HG02763 (cell line): ENCODE data around the gene ADO.

ENCODE experiments used
- ATAC-seq: cut with Tn5 transposase; IDR thresholded peaks from one replicate; pipeline ENCODE4 v1.9.1; 2021; ENCODE audit warnings: mild to moderate bottlenecking, moderate library complexity; ENCODE audit not compliant: unreplicated experiment

The ADO gene

GRCh38 chr10:62790571-62790970 is 13.9 kb upstream of the ADO start:
- no peak for ATAC-seq

DNA sequence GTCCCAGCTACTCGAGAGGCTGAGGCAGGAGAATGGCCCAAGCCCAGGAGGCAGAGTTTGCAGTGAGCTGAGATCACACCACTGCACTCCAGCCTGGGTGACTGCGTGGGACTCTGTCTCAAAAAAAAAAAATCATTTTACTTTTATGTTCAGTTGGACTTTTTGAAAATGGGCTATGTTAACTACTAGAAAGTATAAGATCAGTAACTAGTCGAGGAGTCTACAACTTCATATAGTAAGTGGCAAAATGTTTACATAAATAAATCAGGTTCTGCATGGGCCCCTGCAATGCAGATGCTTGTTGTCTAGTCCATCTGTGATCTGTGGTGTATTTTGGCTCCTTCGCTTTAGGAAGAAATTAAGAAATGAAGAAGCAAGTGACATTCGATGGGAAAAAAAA is 12.3 kb upstream of the ADO start:
- ATAC-seq = no peak

DNA sequence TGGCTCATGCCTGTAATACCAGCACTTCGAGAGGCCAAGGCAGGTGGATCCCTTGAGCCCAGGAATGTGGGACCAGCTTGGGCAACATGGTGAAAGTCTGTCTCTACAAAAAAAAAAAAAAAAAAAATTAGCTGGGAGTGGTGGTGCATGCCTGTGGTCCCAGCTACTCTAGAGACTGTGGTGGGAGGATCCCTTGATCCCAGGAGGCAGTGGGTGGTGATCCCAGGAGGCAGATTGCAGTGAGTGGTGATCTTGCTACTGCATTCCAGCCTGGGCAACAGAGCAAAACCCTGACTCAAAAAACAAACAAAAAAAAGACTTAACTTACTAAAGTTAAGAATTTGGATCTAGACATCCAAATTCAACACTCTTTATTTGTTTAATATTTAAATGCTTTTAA is 10.2 kb upstream of the ADO start:
- no peak for ATAC-seq

DNA sequence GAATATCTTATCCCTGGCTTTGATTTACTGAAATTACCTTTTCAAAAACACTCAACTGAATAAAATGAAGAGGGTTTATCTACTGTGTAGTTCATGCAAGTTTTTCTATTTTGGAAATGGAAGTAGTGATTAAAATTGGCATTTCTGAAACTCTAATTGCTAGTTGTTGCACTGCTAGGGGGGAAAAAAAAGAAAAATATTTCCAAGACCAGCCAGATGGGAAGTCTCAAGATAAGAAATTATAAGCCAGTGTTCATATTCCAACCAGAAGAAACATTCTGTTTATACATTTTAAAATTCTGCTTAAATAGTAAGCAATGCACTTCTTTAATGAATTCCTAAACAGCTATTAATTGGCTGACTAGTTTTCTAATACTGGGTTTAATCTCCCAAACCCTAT is 9.4 kb upstream of the ADO start:
- no peak for ATAC-seq

DNA sequence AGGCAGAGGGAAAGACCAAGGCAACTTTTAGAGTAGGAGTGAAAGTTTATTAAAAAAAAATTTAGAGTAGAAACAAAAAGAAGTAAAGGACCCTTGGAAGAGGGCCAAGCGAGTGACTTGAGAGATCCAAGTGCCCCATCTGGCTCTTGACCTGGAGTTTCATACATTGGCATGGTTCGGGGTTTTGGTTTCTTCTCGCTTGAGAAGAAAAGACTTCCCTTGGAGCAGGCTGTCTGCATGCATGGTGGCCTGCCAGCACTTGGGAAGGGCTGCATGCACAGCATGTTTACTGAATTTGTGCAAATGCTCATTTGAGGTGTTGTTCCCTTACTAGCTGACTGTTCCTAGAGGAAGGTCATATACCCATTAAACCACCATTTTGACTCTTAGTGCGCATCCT is 8.8 kb upstream of the ADO start:
- ATAC-seq = no peak

GRCh38 chr10:62796896-62797295 is 7.6 kb upstream of the ADO start:
- no peak for ATAC-seq

GRCh38 chr10:62801871-62802270 is 2.6 kb upstream of the ADO start:
- ATAC-seq = no peak

DNA sequence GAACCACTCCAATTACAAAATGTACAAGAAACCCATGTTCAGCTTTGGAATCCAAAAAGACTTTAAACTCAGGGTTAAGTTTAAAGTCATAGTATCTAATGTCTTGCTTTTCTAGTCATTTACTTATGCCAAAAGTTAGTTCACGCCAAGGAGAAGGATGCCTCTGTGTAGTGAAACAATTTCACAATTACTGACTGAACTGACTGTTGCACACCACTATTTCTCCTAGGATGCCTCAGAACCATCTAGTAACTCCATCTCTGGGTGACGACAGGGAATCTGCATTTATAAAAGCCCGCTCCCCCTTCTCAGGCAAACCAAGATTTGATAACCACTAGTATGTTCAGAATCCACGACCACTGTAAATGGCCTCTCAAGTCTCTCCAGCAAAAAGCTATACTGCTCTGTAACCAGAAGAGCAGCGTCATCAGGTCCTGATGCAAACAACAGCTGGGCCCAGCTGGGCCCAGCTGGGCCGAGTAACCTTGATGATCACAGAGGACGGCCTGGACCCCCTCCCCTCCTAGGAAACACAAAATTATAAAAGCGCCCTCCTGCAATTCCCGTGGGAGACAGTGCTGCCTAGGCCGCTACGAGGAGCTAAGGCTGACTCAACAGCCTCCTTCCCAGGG is 680 bp upstream of the ADO start:
- ATAC-seq = peak; percentile 1

DNA sequence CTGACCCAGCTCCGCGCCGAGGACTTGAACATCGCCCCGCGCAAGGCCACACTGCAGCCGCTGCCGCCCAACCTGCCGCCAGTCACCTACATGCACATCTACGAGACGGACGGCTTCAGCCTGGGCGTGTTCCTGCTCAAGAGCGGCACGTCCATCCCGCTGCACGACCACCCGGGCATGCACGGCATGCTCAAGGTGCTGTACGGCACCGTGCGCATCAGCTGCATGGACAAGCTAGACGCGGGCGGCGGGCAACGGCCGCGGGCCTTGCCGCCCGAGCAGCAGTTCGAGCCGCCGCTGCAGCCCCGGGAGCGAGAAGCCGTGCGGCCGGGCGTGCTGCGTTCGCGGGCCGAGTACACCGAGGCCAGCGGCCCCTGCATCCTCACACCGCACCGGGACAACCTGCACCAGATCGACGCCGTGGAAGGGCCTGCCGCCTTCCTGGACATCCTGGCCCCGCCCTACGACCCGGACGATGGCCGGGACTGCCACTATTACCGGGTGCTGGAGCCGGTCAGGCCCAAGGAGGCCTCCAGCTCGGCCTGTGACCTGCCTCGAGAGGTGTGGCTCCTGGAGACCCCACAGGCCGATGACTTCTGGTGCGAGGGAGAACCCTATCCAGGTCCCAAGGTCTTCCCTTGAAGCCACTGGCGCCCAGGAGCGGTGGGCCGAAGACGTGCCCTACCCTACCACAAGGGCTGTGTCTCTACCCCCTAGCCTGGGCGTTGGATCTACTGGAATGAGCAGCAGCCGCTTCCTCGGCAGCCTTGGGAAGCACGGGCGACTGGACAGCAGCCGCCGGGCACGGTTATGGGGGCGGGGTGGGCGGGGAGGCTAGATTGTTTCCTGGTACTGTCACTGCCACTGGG is 945 bp downstream of the ADO start:
- peak; percentile 17 for ATAC-seq

DNA sequence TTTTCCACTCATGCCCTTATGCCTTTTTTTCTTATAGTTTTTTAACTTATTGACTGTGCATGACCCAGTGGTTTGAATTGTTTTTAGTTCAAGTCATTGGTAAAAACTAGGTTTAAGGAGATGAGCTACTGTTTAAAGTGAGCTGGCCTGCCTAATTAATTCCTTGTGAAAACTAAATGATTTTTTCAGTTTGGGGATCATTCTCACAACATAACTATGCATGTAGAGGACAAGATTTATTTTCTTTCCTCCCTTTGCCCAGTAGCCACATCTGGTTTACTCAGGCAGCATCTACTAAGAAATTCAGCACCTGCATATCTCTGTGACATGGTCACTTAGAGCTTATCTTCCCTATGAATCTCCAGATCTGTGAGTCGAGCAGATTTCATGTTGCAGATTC is 1.7 kb downstream of the ADO start:
- no peak for ATAC-seq

- no peak for ATAC-seq
Measured at GRCh38 chr10:62810156-62810902, 5.8 kb downstream of the ADO start.

- ATAC-seq = peak; percentile 39
Measured at GRCh38 chr10:62811159-62811875, 6.8 kb downstream of the ADO start.

- no peak for ATAC-seq
Measured at GRCh38 chr10:62812672-62813439, 8.3 kb downstream of the ADO start.

DNA sequence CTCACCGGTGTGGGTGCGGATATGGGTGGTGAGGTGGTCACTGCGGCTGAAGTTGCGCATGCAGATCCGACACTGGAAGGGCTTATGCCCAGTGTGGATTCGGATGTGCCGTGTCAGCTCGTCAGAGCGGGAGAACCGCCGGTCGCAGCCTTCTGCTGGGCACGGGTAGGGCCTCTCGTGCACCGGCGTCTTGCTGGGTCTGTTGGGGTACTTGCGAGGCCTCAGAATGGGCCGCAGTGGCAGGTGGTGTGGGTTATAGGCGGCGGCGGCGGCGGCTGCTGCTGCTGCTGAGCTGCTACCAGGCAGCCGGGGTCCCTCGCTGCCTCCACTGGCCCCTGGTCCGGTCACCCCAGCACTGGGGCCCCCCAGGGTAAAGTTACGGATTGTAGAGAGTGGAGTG is 8.9 kb downstream of the ADO start:
- no peak for ATAC-seq

GRCh38 chr10:62813981-62814380 is 9.5 kb downstream of the ADO start:
- ATAC-seq = no peak

DNA sequence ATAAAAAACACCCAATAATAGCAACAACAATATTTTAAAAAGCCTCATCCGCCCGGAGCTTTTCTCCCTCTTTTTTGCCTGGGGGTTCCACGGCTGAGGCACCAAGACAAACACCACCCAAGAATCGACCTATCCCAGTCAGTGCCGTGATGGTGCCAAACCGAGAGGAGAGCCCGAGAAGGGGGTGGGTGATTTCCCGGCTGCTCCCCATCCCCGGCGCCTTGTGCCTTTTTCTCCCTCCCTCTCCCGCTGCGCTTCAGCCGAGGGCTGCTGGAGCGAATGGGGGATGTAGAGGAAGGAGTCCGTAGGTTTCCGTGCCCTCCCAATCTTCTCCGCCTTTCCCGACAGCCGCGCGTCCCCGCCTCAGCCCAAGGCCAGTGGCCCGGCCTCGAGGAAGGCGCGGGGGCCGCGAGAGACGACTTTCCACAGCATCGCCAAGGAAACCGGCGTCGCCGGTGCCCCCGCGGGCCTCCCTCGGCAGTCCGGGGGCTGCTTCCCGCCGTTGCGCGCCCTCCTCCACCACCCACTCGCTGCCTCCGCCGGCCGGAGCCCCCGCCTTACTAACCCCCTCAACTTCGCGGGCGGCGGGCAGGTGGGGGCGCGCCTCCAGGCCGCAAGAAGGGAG is 10.3 kb downstream of the ADO start:
- ATAC-seq = no peak

DNA sequence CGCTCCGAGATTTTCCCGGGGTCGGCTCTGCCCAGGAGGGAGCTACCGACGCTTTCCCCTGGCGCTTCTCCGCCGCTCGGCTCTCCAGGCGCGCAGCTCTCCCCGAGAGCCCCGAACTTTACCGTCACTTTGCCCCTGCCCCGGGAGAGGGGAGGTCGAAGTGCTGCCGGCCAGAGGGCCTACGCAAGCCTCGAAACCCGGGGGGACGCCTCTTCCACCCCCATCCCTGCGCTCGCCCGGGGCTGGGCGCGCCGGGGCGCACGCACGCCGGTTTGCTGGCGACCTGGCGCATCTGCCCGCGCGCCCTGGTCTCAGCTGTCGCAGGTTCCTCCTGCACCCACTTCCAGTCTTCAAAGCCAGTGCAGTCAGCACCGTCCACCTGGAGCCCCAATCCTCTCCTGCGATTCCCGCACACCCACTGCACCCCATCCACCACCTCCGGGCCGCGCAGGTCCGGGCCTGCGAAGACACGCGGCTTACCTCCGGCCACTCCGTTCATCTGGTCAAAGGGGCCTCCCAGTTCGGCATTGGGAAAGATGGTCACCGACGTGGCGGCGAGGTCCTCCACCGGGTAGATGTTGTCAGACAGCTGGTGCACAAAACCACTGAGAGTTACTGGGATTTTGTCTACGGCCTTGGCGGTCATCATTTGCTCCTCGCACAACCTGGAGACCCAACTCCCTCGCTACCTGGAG is 11.0 kb downstream of the ADO start:
- ATAC-seq = no peak

GRCh38 chr10:62816076-62816330 is 11.5 kb downstream of the ADO start:
- ATAC-seq = no peak

DNA sequence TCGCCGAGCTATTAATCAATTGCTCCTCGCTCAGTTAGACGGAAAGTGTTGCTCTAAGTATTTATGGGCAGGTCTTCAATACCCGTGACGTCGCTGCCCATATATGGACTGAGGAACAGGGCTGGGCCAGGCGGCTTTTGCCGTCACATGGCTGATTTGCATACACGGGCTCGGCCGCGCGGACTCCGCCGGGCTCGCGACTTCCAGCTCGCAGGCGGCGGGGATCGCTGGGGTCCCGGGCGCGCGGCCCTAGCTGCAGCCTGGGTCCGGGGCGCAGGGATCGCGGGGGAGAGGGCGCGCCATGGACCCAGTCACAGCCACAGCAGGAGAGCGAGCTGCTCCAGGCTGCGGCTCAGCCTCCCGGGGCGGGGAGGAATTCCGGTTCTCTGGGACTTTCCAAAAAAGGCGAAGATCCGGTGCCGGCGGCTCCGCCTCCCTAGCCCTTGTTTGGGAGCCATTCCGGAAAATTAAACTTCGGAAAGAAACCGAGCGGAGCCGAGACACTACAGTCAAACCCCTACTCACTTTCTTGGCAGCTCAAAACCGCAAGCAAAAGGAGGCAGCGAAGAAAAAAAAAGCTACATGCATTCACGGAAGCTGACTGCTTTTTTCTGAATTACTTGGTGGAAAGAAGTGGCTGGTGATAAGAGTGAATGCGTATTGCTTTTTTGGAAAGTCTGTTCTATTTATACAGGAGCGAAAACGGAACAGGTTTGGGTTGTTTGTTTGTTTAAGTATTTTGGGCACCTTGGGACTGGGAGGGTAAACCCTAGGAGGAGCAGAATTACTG is 12.0 kb downstream of the ADO start, which contains the start of gene EGR2:
TSS of gene EGR2 (minus strand) at position 36 of the 790 bp plus-strand sequence. CDS start 337 bp downstream, outside the sequence.
- ATAC-seq = peak; percentile 70
